Measurements from ENCODE around the gene SPIC.

The SPIC gene

DNA sequence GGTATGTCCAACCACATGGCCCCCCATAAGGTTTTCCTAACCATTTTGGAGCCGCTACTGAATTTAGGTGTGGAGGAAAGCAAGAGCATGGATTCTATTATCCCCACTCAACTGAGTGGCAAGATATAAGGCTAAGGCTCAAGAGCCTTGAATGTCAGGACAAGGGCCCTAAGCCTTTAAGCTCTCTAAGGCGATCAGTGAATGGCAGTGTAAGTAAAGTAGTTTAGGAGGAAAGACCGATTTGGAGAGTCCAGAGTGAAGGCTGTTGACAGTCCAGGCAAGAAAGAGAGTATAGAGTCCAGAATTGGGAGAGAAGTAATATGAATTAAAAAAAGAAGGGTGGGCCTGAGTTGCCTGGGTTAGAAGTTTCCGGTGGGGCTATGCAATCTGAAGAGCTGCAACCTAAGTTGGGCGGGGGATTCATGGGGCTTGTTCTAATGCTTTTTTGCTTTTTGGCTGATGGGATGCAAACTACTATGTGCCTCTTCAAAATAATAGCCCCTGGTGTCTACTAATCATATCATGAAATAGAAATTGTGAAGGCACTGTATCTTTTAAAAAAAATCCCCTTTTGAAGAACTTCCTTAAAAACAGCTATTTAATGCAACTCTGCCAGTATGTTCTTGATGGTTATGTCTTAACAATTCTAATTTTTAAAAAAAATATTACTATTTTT, at the start of gene SPIC:
Gene SPIC, plus strand, starts transcription at position 626 of the 676 bp plus-strand sequence. CDS start 1,569 bp downstream, outside the sequence.
- no peaks in the 10 kb centered on the region for H4K20me1 ChIP-seq (ENCODE audit: insufficient read depth, low read length)
- H3K36me3 ChIP-seq (replicated peaks; ENCODE audit: insufficient read depth, low read length): no peaks in the 10 kb centered on the region
- TF ChIP-seq, protein P1, sequence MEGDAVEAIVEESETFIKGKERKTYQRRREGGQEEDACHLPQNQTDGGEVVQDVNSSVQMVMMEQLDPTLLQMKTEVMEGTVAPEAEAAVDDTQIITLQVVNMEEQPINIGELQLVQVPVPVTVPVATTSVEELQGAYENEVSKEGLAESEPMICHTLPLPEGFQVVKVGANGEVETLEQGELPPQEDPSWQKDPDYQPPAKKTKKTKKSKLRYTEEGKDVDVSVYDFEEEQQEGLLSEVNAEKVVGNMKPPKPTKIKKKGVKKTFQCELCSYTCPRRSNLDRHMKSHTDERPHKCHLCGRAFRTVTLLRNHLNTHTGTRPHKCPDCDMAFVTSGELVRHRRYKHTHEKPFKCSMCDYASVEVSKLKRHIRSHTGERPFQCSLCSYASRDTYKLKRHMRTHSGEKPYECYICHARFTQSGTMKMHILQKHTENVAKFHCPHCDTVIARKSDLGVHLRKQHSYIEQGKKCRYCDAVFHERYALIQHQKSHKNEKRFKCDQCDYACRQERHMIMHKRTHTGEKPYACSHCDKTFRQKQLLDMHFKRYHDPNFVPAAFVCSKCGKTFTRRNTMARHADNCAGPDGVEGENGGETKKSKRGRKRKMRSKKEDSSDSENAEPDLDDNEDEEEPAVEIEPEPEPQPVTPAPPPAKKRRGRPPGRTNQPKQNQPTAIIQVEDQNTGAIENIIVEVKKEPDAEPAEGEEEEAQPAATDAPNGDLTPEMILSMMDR (IDR thresholded peaks at IDR 0.05; ENCODE audit: low read length): no peak
- TF ChIP-seq EZH2 (optimal IDR thresholded peaks at IDR 0.05; ENCODE audit: low read depth, low read length): no peak
- no peak for TF ChIP-seq EZH2phosphoT487 (IDR thresholded peaks at IDR 0.05; ENCODE audit: low read length)
- no peaks in the 10 kb centered on the region for H3K27me3 ChIP-seq (replicated peaks; ENCODE audit: insufficient read depth, low read length)
- no peaks in the 10 kb centered on the region for H3K79me2 ChIP-seq (ENCODE audit: low read length)
- H3K27ac ChIP-seq (ENCODE audit: low read length): no peak within 1 kb of the TSS
- H3K9me2 ChIP-seq (replicated peaks; ENCODE audit: insufficient read depth, low read length): no peaks in the 10 kb centered on the region
- H3K4me2 ChIP-seq (ENCODE audit: low read depth, low read length): no peak within 1 kb of the TSS
- no peaks in the 10 kb centered on the region for H3K4me1 ChIP-seq (ENCODE audit: low read length)
- no peak within 1 kb of the TSS for H3K4me3 ChIP-seq (ENCODE audit: low read length)
- H3K9ac ChIP-seq (ENCODE audit: low read length): no peak within 1 kb of the TSS
- H3K9me3 ChIP-seq (replicated peaks; ENCODE audit: insufficient read depth, low read length): no peaks in the 10 kb centered on the region
- no peaks in the 10 kb centered on the region for H3F3A ChIP-seq (ENCODE audit: insufficient read depth, low read length)
- no peak for DNase-seq
- no peak within 1 kb of the TSS for H2AFZ ChIP-seq (ENCODE audit: low read length)

DNA sequence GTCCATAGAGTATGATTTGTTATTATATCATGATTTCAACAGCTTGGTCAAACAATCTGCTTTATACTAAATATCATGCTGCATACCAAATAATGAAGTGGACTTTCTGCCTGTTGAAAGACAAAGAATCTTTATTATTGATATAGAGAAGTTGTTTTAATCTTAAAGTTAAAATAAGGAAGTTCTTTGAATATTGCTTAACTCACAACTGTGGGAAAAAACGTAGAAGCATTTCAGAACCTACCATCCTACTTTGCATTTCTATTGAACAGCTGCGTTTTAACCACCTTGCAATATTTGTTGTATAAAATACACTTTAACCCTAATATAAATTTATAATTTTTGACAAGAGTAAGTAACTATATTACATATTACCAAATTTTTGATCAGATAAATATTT, 44.7 kb upstream of the SPIC start:
- DNase-seq: no peak
- Histone ChIP-seq H3K79me2 (ENCODE audit: low read length) (no peaks in the 10 kb centered on the region), H3K4me2 (ENCODE audit: low read depth, low read length) (no peak overlapping the region), H2AFZ (ENCODE audit: low read length) (no peak overlapping the region), H3K9me3 (replicated peaks; ENCODE audit: insufficient read depth, low read length) (no peaks in the 10 kb centered on the region), H3K36me3 (replicated peaks; ENCODE audit: insufficient read depth, low read length) (no peaks in the 10 kb centered on the region), H3K4me3 (ENCODE audit: low read length) (no peak overlapping the region), H3F3A (ENCODE audit: insufficient read depth, low read length) (no peaks in the 10 kb centered on the region), H3K9ac (ENCODE audit: low read length) (no peak overlapping the region), H3K27ac (ENCODE audit: low read length) (no peak overlapping the region), H3K27me3 (replicated peaks; ENCODE audit: insufficient read depth, low read length) (no peaks in the 10 kb centered on the region), H3K9me2 (replicated peaks; ENCODE audit: insufficient read depth, low read length) (no peaks in the 10 kb centered on the region), H3K4me1 (ENCODE audit: low read length) (no peaks in the 10 kb centered on the region), H4K20me1 (ENCODE audit: insufficient read depth, low read length) (no peaks in the 10 kb centered on the region)
- TF ChIP-seq, protein P1 (IDR thresholded peaks at IDR 0.05; ENCODE audit: low read length): no peak
- no peak for TF ChIP-seq EZH2phosphoT487 (IDR thresholded peaks at IDR 0.05; ENCODE audit: low read length)

DNA sequence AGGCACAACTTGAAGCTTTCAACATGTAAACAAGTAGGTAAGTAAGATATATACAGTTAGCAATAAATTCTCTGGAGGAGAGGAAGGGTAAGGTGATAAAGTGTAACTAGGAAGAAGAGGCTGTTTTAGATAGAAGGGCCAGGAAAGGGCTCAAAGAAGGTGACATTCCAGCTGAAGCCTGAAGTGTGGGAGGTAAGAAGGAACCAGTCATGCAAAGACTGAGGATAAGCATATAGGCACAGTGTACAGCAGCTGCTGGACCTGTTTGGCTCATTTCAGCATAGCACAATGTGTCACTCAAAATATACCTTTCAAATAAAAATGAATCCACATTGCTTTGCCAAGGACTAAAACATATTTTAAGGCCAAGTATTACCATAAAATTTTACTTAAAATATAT, 39.0 kb upstream of the SPIC start:
- 0 out of 2 replicates have a peak, but pooled peaks cover 5% of the 10 kb centered on the region for H3K4me1 ChIP-seq (ENCODE audit: low read length)

More for the DNA sequence above, 39.0 kb upstream of the SPIC start:
- H3F3A ChIP-seq (ENCODE audit: insufficient read depth, low read length): no peaks in the 10 kb centered on the region
- no peaks in the 10 kb centered on the region for H3K9me2 ChIP-seq (replicated peaks; ENCODE audit: insufficient read depth, low read length)
- no peaks in the 10 kb centered on the region for H4K20me1 ChIP-seq (ENCODE audit: insufficient read depth, low read length)
- no peak overlapping the region for H3K9ac ChIP-seq (ENCODE audit: low read length)
- H3K9me3 ChIP-seq (replicated peaks; ENCODE audit: insufficient read depth, low read length): no peaks in the 10 kb centered on the region
- DNase-seq: no peak
- TF ChIP-seq EZH2phosphoT487 (IDR thresholded peaks at IDR 0.05; ENCODE audit: low read length) (no peak), EZH2 (optimal IDR thresholded peaks at IDR 0.05; ENCODE audit: low read depth, low read length) (no peak)
- TF ChIP-seq, protein P1 (IDR thresholded peaks at IDR 0.05; ENCODE audit: low read length): no peak
- H3K27me3 ChIP-seq (replicated peaks; ENCODE audit: insufficient read depth, low read length): no peaks in the 10 kb centered on the region
- no peaks in the 10 kb centered on the region for H3K79me2 ChIP-seq (ENCODE audit: low read length)
- no peak overlapping the region for H3K4me3 ChIP-seq (ENCODE audit: low read length)
- no peak overlapping the region for H3K27ac ChIP-seq (ENCODE audit: low read length)
- H3K36me3 ChIP-seq (replicated peaks; ENCODE audit: insufficient read depth, low read length): no peaks in the 10 kb centered on the region
- H3K4me2 ChIP-seq (ENCODE audit: low read depth, low read length): no peak overlapping the region
- no peak overlapping the region for H2AFZ ChIP-seq (ENCODE audit: low read length)

Data from MM.1S (cell line).